Heart right ventricle (tissue), 16 donors: Measurements from ENCODE around the gene GPR85. TPM values are rescaled to one million over a fixed set of nuclear protein-coding genes. Genes with fewer than 3 reads are reported as not detected.

Source experiments
- ATAC-seq, 8 donors: fragments of 200-7000 bp; cut with Tn5 transposase; one replicate each; pipeline ENCODE4 v1.9.1; 2020; ENCODE audit warnings: mild to moderate bottlenecking in 8 of 8, moderate library complexity in 8 of 8, moderate number of reproducible peaks in 1 of 8
- DNase-seq, 2 donors: peaks; one replicate each; pipeline ENCODE4 v3.0.0-alpha.2; 2020
- H3K27ac ChIP-seq, 10 donors: fragments of 200-600 bp; sonication (generic) in 2 of 10; one replicate each; pipeline versions ENCODE4 v1.5.0 to v1.8.0; 2020 to 2022; ENCODE audit warnings: mild to moderate bottlenecking in 3 of 10
- H3K27me3 ChIP-seq, 7 donors: fragments of 200-600 bp; one replicate each; pipeline ENCODE4 v1.8.0; 2021 to 2022; ENCODE audit warnings: mild to moderate bottlenecking in 2 of 7
- H3K36me3 ChIP-seq, 9 donors: fragments of 200-600 bp; sonication (generic) in 1 of 9; one replicate each; pipeline versions ENCODE4 v1.5.0 to v1.8.0; 2020 to 2022; ENCODE audit warnings: mild to moderate bottlenecking in 2 of 9
- H3K4me1 ChIP-seq, 9 donors: fragments of 200-600 bp; sonication (generic) in 1 of 9; one replicate each; pipeline versions ENCODE4 v1.5.0 to v1.8.0; 2020 to 2022; ENCODE audit warnings: mild to moderate bottlenecking in 4 of 9
- H3K4me3 ChIP-seq, 10 donors: fragments of 200-600 bp; sonication (generic) in 2 of 10; one replicate each; pipeline versions ENCODE4 v1.5.0 to v1.8.0; 2020 to 2022; ENCODE audit warnings: mild to moderate bottlenecking in 7 of 10, moderate library complexity in 2 of 10
- H3K9me3 ChIP-seq, 11 donors: fragments of 200-600 bp in 10 of 11; sonication (generic) in 2 of 11; one replicate each; pipeline versions ENCODE4 v1.5.0 to v1.8.0; 2013 to 2022; ENCODE audit warnings: mild to moderate bottlenecking in 2 of 11, control low read depth in 1 of 11, moderate library complexity in 1 of 11
- WGBS, 2 donors: extraction: QIAGEN DNeasy Blood & Tissue Kit; methylation state at CpG; one replicate each; pipeline ENCODE4 v1.1.7; 2013; ENCODE audit warnings: inconsistent platforms in 1 of 2; 5-methylcytosine and 5-hydroxymethylcytosine counted together
- intact Hi-C, 10 donors: fragments of 100-400 bp; cut with DNase I; formaldehyde crosslinking; loops; one replicate each; pipeline versions ENCODE4 v1.11.1 to v1.14.2; 2022
- polyA plus RNA-seq, 2 donors: library from polyadenylated mRNA; stranded (reverse); fragments of 200-250 nt; gene quantifications; one replicate each; pipeline ENCODE4 v1.2.3, GENCODE V29; 2013
- total RNA-seq, 10 donors: library from RNA; stranded (reverse); fragmentation: NEBNext Ultra II Directional in 3 of 10; extraction: Animal tissue kit (Norgen Biotek cat#: 25700) in 3 of 10; gene quantifications; one replicate each; pipeline versions ENCODE4 v1.2.1 to v1.2.4, GENCODE V29; 2021 to 2023
- TF ChIP-seq, protein P1 (sequence below), 9 donors: fragments of 200-600 bp; sonication (generic) in 2 of 9; IDR thresholded peaks; one replicate each; pipeline versions ENCODE4 v1.5.0 to v1.8.0; 2021 to 2022; ENCODE audit warnings: antibody characterized with exemption in 9 of 9, mild to moderate bottlenecking in 5 of 9, moderate library complexity in 1 of 9
- donor health status: Arrhythmogenic right ventricular cardiomyopathy.
- donor health status: ischemic (EF 13 %, LVEDD 7.1; RV severe dilation, severe dysfunction).
- donor health status: healthy with polysubstance abuse.
- donor health status: DM: no; HTN: yes; CAD: no.
- donor health status: DM: no; HTN: no; CAD: no.
- donor health status: ischemic (EF 25% LVEDD 6.9; RV normal size, moderate dysfunction).
- donor health status: ischemic (EF 25% LVEDD 5.7; RV mildly dilated, moderate dysfunction).
- donor health status: healthy.
- donor health status: DM: yes; HTN: yes; CAD: no.
- donor health status: Ischemic cardiomyopathy.
- donor health status: ischemic (EF 35%, LVEDD 5.7; RV mildly dilated, moderate dysfunction).
- donor health status: nonischemic (EF 11% LVEDD 7.7; RV severe dilation, severe dysfunction).
- donor health status: DM: yes; HTN: yes; CAD: no.
- donor health status: PGD.
- donor health status: ischemic (EF 29% LVEDD 5.4; RV normal size, mild dysfunction).
- donor health status: nonischemic (EF 23%, LVEDD 6.1; RV moderate dilation, normal function).

GPR85 gene
- total and polyA plus RNA-seq, 12 donors, result 0.15 to 4.5 (median 0.94) TPM

DNA sequence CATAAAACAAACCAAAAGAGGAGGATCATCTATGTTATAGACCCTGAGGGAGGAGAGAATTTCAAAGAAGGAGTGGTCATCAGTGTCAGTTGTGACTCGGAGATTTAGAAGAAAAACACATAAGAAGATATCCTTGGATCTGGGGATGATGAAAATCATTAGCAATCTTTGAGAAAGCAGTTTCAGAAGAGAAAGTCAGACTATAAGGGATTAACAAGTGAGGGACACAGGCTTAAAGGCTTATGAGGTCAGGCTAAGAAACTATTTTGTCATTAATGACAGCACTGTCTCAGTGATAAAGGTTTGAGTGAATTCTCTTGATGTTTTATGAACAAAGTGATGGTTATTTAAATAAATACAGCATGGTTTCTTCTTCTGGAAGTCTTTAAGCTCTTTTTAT lies 6.1 kb upstream of the GPR85 start:
- 83 to 89% methylated on average over 1 of the region's 1 CpG for WGBS, 2 donors
- no peaks in the 10 kb centered on the region for H3K36me3 ChIP-seq
- H3K9me3 ChIP-seq, result no peaks in the 10 kb centered on the region
- H3K27ac ChIP-seq, result no peak overlapping the region
- peaks cover 0 to 2% (median 0%) of the 10 kb centered on the region in 7 donors for H3K27me3 ChIP-seq
- ATAC-seq (no peak), DNase-seq (no peak)
- TF ChIP-seq, protein P1, sequence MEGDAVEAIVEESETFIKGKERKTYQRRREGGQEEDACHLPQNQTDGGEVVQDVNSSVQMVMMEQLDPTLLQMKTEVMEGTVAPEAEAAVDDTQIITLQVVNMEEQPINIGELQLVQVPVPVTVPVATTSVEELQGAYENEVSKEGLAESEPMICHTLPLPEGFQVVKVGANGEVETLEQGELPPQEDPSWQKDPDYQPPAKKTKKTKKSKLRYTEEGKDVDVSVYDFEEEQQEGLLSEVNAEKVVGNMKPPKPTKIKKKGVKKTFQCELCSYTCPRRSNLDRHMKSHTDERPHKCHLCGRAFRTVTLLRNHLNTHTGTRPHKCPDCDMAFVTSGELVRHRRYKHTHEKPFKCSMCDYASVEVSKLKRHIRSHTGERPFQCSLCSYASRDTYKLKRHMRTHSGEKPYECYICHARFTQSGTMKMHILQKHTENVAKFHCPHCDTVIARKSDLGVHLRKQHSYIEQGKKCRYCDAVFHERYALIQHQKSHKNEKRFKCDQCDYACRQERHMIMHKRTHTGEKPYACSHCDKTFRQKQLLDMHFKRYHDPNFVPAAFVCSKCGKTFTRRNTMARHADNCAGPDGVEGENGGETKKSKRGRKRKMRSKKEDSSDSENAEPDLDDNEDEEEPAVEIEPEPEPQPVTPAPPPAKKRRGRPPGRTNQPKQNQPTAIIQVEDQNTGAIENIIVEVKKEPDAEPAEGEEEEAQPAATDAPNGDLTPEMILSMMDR (IDR thresholded peaks at IDR 0.05), result no peak
- no peaks in the 10 kb centered on the region for H3K4me1 ChIP-seq
- no peak overlapping the region for H3K4me3 ChIP-seq
- intact Hi-C loops, result no loop called here

DNA sequence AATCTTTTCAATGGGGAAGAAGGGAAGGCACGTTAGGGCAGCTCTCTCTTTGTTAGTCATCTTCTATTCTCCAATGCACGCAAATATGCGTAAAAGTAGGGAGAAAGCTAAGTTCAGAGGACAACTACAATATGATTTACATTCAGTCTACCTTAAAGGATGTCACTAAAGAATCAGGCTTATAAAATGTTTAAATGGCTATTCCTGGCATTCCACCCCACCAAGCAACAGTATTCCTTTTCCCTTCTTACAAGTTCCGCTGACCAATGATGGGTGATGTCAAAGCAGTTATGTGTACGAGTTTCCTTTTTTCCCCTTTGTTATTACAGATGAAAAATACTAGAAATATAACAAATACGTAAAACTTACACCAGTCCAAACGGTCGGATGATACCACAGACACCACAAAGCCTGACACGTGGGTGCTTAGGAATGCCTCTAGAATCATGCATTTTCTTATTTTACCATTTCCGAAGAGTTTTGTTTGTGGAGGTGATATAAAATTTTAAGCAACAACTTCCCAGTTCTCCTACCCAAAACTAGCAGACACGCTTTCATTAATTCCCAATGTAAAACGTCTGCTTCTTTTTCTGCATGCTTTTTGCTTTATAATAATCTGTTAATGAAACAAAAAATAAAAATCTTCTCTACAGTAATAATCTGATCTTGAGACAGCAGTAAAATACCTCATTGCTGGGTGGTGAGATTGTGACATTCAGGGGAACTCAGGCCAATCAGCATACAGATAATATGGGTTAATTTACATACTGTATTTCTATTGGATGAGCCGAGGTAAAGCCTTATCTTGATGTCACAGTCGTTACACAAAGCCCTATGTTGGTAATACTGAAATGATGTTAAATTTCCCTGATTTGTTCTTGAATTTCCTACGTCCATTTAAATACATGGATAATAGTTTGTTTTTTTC lies 708 bp upstream of the GPR85 start:
- intact Hi-C loops, result no loop called here
- H3K36me3 ChIP-seq, result no peaks in the 10 kb centered on the region
- TF ChIP-seq, protein P1 (IDR thresholded peaks at IDR 0.05), result no peak
- H3K27ac ChIP-seq, result peak overlapping the region in 2 of 10 donors; percentile 52 to 61
- 59 to 64% methylated on average over 15 of the region's 15 CpGs for WGBS, 2 donors
- peaks cover 0 to 13% (median 0%) of the 10 kb centered on the region in 9 donors for H3K4me1 ChIP-seq
- H3K27me3 ChIP-seq, result peaks cover 0 to 39% (median 0%) of the 10 kb centered on the region in 7 donors
- H3K9me3 ChIP-seq, result no peaks in the 10 kb centered on the region
- peak overlapping the region in 8 of 10 donors; percentile 35 to 64 (median 57) for H3K4me3 ChIP-seq
- ATAC-seq, result peak in 6 of 8 donors; percentile 50 to 81 (median 70)
- DNase-seq, result no peak

GRCh38 chr7:113085781-113086390 lies 741 bp downstream of the GPR85 start:
- TF ChIP-seq, protein P1 (IDR thresholded peaks at IDR 0.05), result no peak
- peak in 5 of 8 donors; percentile 5 to 47 (median 26) for ATAC-seq
- Histone ChIP-seq H3K4me1 (peaks cover 0 to 13% (median 0%) of the 10 kb centered on the region in 9 donors), H3K27me3 (peaks cover 0 to 39% (median 0%) of the 10 kb centered on the region in 7 donors), H3K9me3 (no peaks in the 10 kb centered on the region), H3K27ac (no peak overlapping the region), H3K36me3 (no peaks in the 10 kb centered on the region), H3K4me3 (peak overlapping the region in 9 of 10 donors; percentile 35 to 64 (median 56))
- DNase-seq, result no peak
- WGBS, 2 donors, result 27 to 33% methylated on average over 16 of the region's 16 CpGs
- intact Hi-C loops, result no loop called here

GRCh38 chr7:113084496-113085172 lies 2.0 kb downstream of the GPR85 start:
- Histone ChIP-seq H3K9me3 (no peaks in the 10 kb centered on the region), H3K36me3 (no peaks in the 10 kb centered on the region), H3K27ac (no peak overlapping the region), H3K27me3 (peaks cover 0 to 39% (median 0%) of the 10 kb centered on the region in 7 donors), H3K4me3 (no peak overlapping the region), H3K4me1 (peaks cover 0 to 13% (median 0%) of the 10 kb centered on the region in 9 donors)
- TF ChIP-seq, protein P1 (IDR thresholded peaks at IDR 0.05), result no peak
- ATAC-seq, result no peak
- WGBS, 2 donors, result 86 to 88% methylated on average over 4 of the region's 4 CpGs
- no peak for DNase-seq
- intact Hi-C loops, result no loop called here
